ENCODE data around the gene WHRN. TPM values are rescaled to one million over a fixed set of nuclear protein-coding genes. Genes with fewer than 3 reads are reported as not detected.

The WHRN gene
- total and polyA plus RNA-seq, 2 of the 8 experiments (the other 6 are each of a cell fraction or from before 2014, with no cell fraction given) = 4.4 to 7.7 TPM

DNA sequence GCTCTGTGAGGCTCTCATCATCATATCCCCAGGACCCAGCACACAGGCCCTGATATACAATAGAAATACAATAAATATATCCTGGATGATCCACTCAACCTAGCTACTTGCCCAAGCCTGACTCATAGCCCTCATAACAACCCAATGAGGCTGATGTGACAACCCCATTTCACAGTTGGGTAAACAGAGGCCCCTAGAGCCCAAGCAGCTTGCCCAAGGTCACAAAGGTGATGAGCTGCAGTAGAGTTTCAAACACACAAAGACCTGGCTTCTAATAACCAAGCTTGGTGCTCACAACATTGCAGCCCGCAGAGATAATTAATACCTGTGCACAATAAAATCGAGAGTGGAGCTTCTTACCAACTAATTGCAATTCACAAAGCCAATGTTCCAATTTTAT, 114.3 kb downstream of the WHRN start:
- ChIA-PET POLR2A (ENCODE audit: partially characterized antibody) (interaction anchor here (0.9 to 10.9 kb wide), 6 partner anchors 10 to 195 kb away, joined by 3 to 67 read pairs (median 4); no protein-coding TSS in a partner anchor), CTCF (ENCODE audit: partially characterized antibody) (interaction anchor here (0.9 to 4.6 kb wide), 10 partner anchors 9 to 308 kb away, joined by 3 to 20 read pairs (median 4); no protein-coding TSS in a partner anchor)
- H3K27ac ChIP-seq (ENCODE audit: low read depth, low read length) = no peak overlapping the region
- DNase-seq (ENCODE audit: low read depth in 1 of 2, low spot score in 2 of 2) (no peak), FAIRE-seq (no peak)
- H3K36me3 ChIP-seq (ENCODE audit: control insufficient read depth in 2 of 4, insufficient read depth in 4 of 4, low read length in 3 of 4) = peaks cover 0 to 8% (median 1%) of the 10 kb centered on the region in 4 experiments; a peak in 2 of 8 replicates
- H3K56ac ChIP-seq (replicated peaks; ENCODE audit: insufficient read length, low read depth, low read length) = no peak overlapping the region
- H3K14ac ChIP-seq (ENCODE audit: insufficient read length) = no peak overlapping the region
- H3K79me1 ChIP-seq (ENCODE audit: low read depth, low read length) = no peaks in the 10 kb centered on the region; the same call in 1 of the 2 replicates
- peaks cover 0 to 1% of the 10 kb centered on the region in 2 experiments for H4K20me1 ChIP-seq (replicated peaks in 1 of 2; ENCODE audit: control insufficient read depth in 1 of 2, insufficient read depth in 2 of 2, low read length in 2 of 2)
- H4K8ac ChIP-seq (ENCODE audit: extremely low read depth, insufficient read depth, low read length) = no peak overlapping the region
- H2AFZ ChIP-seq (ENCODE audit: low read length) = no peak overlapping the region
- H4K5ac ChIP-seq (ENCODE audit: insufficient read length, low read depth, low read length) = no peak overlapping the region
- no peaks in the 10 kb centered on the region; a peak in 1 of 7 replicates for H3K27me3 ChIP-seq (replicated peaks in 1 of 4; ENCODE audit: control insufficient read depth in 3 of 4, extremely low read depth in 1 of 4, insufficient read depth in 3 of 4, low read length in 3 of 4)
- H3K79me2 ChIP-seq (ENCODE audit: control insufficient read depth in 1 of 2, insufficient read depth in 2 of 2, low read length in 2 of 2) = peaks cover 0 to 6% of the 10 kb centered on the region in 2 experiments; a peak in 1 of 4 replicates
- no peak overlapping the region for H2AK5ac ChIP-seq (ENCODE audit: low read depth, low read length)
- H4K91ac ChIP-seq (replicated peaks; ENCODE audit: insufficient read length, low read length) = no peak overlapping the region
- H3K18ac ChIP-seq (ENCODE audit: extremely low read depth, low read length) = no peak overlapping the region
- 84% methylated on average over 2 of the region's 2 CpGs; no CpG with 5 or more reads in 1 of the 2 experiments for WGBS, 2 experiments (ENCODE audit: extremely low coverage in 1 of 2, insufficient coverage in 1 of 2, insufficient read length in 1 of 2, insufficient replicate concordance in 2 of 2, low coverage in 1 of 2, low lambda C conversion rate in 2 of 2, missing lambda C conversion rate in 1 of 2)
- H3K4me3 ChIP-seq (ENCODE audit: extremely low read depth in 1 of 4, insufficient read depth in 2 of 4, low read depth in 3 of 4, low read length in 4 of 4) = no peak overlapping the region
- no peak overlapping the region for H2BK20ac ChIP-seq (ENCODE audit: low read length)
- peaks cover 12 to 40% (median 32%) of the 10 kb centered on the region in 4 experiments for H3K4me1 ChIP-seq (replicated peaks in 1 of 4; ENCODE audit: control insufficient read depth in 3 of 4, insufficient read depth in 4 of 4, low read length in 3 of 4)
- H3K23ac ChIP-seq (ENCODE audit: insufficient read length) = no peak overlapping the region
- no peak overlapping the region for H2BK5ac ChIP-seq (ENCODE audit: low read depth, low read length)
- H2BK120ac ChIP-seq (replicated peaks; ENCODE audit: low read depth, low read length) = no peak overlapping the region
- H3K23me2 ChIP-seq (ENCODE audit: low read depth, low read length) = no peaks in the 10 kb centered on the region
- H3K4me2 ChIP-seq (ENCODE audit: insufficient read depth in 1 of 2, low read depth in 2 of 2, low read length in 2 of 2) = no peak overlapping the region
- no peak overlapping the region for H2BK15ac ChIP-seq (ENCODE audit: low read length)
- H3K4ac ChIP-seq (replicated peaks; ENCODE audit: insufficient read length, low read depth, low read length) = no peak overlapping the region
- no peak overlapping the region for H3K9ac ChIP-seq (replicated peaks in 1 of 4; ENCODE audit: extremely low read depth in 1 of 4, low read depth in 3 of 4, low read length in 3 of 4)
- H2BK12ac ChIP-seq (ENCODE audit: low read depth, low read length) = no peak overlapping the region
- no peaks in the 10 kb centered on the region for H3K9me3 ChIP-seq (ENCODE audit: insufficient read depth in 2 of 2, low read depth in 1 of 2, low read length in 1 of 2)
- TF ChIP-seq BRCA1 (IDR thresholded peaks at IDR 0.05; ENCODE audit: low read depth, low read length) (no peak), SP4 (IDR thresholded peaks at IDR 0.05; ENCODE audit: low read length) (no peak), TAF1 (IDR thresholded peaks at IDR 0.05; ENCODE audit: low read depth, low read length) (no peak), ATF3 (IDR thresholded peaks at IDR 0.05; ENCODE audit: insufficient read depth, low read depth, low read length) (no peak), CEBPB (IDR thresholded peaks at IDR 0.05; ENCODE audit: low read depth, low read length) (no peak), CHD2 (IDR thresholded peaks at IDR 0.05; ENCODE audit: low read length) (no peak), GABPA (IDR thresholded peaks at IDR 0.05; ENCODE audit: borderline replicate concordance, insufficient read depth, low read length) (no peak), USF2 (IDR thresholded peaks at IDR 0.05; ENCODE audit: low read length) (no peak), HDAC6 (IDR thresholded peaks at IDR 0.05; ENCODE audit: low read depth, low read length) (no peak), TAF7 (optimal IDR thresholded peaks at IDR 0.05; ENCODE audit: borderline replicate concordance, low read depth, low read length) (no peak), PHF8 (conservative IDR thresholded peaks at IDR 0.05; ENCODE audit: low read depth, low read length) (no peak), CBX5 (IDR thresholded peaks at IDR 0.05; ENCODE audit: low read depth, low read length) (no peak), CREB1 (IDR thresholded peaks at IDR 0.05) (no peak), POLR2A (IDR thresholded peaks at IDR 0.05; ENCODE audit: control extremely low read depth in 1 of 2, low read depth in 2 of 2, low read length in 2 of 2) (no peak)

Measured in H1 (cell line).